ENCODE results near the gene GJB2.

GJB2 gene

DNA sequence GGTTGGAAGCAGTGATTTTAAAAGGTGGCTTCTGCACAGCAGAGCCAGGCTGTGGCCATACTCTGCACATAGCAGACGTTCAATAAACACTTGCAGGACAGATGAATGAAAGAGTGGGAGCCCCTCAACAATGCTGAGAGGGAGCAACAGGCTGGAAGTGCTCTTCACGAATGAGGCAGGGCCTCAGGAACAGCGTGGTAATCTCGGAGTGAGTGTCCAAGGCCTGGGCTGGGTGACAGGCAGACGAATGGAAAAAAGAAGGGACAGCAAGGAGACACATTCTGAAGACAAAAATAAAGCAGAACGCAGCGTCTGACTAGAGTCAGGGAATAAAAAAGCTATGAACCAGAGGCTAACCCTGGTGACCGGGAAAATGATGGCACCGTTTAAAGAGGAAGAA, 43.0 kb downstream of the GJB2 start:
- H3K4me3 ChIP-seq = no peak overlapping the region
- no peak for DNase-seq (ENCODE audit: low spot score)
- TF ChIP-seq, protein P1, sequence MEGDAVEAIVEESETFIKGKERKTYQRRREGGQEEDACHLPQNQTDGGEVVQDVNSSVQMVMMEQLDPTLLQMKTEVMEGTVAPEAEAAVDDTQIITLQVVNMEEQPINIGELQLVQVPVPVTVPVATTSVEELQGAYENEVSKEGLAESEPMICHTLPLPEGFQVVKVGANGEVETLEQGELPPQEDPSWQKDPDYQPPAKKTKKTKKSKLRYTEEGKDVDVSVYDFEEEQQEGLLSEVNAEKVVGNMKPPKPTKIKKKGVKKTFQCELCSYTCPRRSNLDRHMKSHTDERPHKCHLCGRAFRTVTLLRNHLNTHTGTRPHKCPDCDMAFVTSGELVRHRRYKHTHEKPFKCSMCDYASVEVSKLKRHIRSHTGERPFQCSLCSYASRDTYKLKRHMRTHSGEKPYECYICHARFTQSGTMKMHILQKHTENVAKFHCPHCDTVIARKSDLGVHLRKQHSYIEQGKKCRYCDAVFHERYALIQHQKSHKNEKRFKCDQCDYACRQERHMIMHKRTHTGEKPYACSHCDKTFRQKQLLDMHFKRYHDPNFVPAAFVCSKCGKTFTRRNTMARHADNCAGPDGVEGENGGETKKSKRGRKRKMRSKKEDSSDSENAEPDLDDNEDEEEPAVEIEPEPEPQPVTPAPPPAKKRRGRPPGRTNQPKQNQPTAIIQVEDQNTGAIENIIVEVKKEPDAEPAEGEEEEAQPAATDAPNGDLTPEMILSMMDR (IDR thresholded peaks at IDR 0.05) = no peak
- H3K27ac ChIP-seq = no peak overlapping the region

DNA sequence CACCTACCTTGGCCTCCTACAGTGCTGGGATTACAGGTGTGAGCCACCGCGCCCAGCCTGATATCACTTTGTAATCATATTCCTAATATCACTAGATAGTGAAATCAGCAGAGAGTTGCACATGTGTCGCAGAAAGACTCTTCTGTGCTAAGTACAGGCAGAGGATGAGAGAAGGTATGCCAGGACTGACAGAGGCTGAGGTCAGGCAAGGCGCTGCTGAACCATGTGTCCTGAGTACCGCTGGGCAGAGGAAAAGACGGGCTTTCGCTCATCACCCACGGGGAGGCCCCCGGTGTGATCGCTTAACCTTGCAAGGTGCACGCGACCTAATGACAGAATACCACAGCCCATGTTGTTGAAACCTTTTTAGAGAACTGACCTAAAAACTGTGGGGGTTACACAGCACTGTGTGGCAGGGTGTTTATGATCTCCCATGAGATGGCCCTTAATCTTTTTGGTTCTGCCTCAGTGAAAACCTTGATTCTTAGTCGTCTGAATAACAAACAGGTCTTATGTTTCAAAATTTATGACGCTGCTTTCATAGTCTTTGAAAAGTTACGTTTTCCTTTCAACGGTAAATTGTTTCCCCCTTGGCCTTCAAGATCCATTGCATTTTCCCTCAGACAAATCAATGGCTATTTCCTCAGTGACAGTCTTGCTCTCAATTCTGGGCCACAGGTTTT, 44.1 kb downstream of the GJB2 start:
- Histone ChIP-seq H3K27ac (no peak overlapping the region), H3K4me3 (no peak overlapping the region)
- TF ChIP-seq, protein P1 (IDR thresholded peaks at IDR 0.05) = no peak
- no peak for DNase-seq (ENCODE audit: low spot score)

DNA sequence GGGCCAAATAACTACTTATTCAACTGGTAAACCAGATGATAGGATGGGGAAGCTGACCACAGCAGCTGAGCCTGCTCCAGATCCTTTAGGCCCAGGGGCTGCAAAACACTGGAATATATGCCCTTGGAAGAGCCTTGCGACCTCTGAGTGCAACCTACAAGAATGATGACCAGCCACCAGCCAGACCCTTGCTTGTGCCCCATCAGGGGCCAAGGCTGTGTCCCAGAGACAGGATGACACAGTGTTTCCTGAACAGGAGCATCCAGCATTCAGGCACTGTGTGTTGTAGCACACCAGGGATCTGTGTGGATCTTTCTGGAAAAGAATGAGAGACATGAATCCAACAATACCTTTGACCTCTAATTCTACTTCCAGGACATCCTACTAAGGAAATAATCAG, 46.4 kb downstream of the GJB2 start:
- DNase-seq (ENCODE audit: low spot score) = no peak
- Histone ChIP-seq H3K4me3 (no peak overlapping the region), H3K27ac (no peak overlapping the region)
- TF ChIP-seq, protein P1 (IDR thresholded peaks at IDR 0.05) = no peak

DNA sequence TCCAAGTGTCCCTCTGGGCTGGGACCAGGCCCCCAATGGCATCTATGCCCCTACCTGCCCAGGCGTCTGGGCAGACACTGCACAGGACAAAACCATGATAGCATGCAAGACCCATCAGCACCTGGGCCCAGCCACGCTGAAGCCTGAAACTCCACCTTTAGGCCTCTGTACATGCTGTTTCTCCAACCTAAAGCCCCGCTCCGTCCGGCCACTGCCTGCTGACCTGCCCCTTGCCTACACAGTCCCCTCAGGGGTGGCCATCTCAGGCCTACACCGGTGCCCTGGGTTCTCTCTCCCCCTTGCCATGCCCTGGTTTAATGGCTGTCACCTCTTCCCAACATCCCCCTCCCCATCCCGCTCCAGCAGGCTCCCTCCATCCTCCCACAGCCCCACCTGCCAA, 47.2 kb downstream of the GJB2 start:
- no peak overlapping the region for H3K27ac ChIP-seq
- DNase-seq (ENCODE audit: low spot score) = no peak
- TF ChIP-seq, protein P1 (IDR thresholded peaks at IDR 0.05) = no peak
- no peak overlapping the region for H3K4me3 ChIP-seq

DNA sequence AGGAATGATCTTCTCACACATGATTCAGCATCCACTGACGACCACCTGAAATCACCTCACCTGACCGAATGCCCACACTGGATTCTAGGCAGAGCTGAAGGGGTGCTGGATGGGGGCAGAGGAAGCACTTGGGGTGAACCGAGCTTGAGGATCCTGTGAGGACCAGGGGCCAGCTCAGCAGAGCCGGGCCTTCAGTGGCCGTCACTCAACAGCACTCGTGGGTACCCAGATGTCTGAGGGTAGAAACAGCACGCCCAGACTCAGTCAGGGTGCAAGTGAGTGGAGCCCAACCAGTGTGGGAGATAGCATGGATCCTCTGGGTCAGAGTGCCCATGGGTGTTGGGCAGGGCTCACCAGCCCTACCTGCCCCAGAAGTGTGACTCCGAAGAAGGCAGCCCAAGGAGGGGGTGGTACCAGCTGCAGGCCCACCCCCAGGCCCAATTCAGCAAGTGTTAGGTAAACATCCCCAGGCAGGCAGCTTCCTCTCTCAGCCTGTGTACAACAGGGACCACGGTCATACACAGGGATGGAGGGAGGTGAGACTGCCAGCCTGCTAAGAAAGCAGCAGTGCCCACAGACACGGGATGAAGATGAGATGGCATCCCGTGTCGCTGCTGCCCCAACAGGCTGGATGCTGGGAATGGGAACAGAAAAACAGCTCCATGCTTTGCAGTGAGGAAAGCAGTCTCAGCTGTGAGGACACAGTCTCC, 48.4 kb downstream of the GJB2 start:
- peak; percentile 61 for DNase-seq (ENCODE audit: low spot score)
- TF ChIP-seq, protein P1 (IDR thresholded peaks at IDR 0.05) = no peak
- no peak overlapping the region for H3K27ac ChIP-seq
- H3K4me3 ChIP-seq = no peak overlapping the region

DNA sequence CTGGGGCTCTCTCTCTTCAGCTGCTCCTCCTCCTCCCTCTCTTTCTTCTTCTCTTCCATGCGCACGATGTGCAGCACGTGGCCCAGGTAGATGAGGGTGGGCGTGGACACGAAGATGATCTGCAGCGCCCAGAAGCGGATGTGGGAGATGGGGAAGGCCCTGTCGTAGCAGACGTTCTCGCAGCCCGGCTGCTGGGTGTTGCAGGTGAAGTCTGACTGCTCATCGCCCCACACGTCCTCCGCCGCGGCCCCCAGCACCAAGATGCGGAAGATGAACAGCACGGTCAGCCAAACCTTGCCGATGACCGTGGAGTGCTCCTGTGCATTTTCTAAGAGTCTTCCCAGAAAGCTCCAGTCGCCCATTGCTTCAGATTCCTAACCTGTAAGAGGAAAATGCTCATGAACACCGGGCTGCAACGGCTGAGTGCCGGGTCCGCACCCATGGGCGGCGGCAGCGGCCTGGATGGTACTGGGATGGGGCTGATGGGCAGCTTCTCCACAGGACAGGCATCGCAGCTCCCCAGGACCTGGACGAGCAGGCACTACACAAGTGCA, 49.7 kb downstream of the GJB2 start:
- no peak overlapping the region for H3K27ac ChIP-seq
- no peak overlapping the region for H3K4me3 ChIP-seq
- peak; percentile 65 for DNase-seq (ENCODE audit: low spot score)
- TF ChIP-seq, protein P1 (IDR thresholded peaks at IDR 0.05) = no peak
